ENCODE measurements around the gene LCE4A.

DNA sequence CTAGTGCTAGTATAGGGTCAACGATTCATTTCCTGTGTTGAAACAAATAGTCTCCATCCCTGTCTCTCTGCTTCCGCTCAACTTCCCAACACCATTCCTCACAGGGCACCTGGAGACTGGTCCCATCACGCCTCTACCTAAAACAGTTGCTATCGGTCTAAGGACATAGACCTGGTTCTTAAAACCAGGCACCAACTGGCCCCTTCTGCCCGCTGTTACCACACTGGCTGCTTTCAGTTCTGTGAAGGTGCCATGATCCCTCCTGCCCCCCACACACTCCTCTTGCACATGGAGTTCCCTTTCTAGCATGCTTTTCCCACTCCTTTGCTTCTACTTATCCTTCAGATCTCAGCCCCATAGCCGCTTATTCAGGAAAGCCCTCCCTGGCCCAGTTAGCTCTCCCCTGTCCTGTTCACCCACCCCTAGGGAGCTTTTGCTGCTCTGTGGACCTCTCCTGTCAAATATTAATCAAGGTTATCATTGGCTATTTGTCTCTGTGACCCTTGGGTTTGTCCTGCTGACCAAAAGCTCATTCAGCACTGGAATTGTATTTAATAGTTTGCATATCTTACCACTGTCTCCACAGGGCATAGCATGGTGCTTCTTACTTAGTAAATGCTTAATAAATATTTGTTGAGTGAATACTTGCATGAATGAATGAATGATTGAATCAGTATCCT is 37.9 kb downstream of the LCE4A start:
- TF ChIP-seq, protein P1, sequence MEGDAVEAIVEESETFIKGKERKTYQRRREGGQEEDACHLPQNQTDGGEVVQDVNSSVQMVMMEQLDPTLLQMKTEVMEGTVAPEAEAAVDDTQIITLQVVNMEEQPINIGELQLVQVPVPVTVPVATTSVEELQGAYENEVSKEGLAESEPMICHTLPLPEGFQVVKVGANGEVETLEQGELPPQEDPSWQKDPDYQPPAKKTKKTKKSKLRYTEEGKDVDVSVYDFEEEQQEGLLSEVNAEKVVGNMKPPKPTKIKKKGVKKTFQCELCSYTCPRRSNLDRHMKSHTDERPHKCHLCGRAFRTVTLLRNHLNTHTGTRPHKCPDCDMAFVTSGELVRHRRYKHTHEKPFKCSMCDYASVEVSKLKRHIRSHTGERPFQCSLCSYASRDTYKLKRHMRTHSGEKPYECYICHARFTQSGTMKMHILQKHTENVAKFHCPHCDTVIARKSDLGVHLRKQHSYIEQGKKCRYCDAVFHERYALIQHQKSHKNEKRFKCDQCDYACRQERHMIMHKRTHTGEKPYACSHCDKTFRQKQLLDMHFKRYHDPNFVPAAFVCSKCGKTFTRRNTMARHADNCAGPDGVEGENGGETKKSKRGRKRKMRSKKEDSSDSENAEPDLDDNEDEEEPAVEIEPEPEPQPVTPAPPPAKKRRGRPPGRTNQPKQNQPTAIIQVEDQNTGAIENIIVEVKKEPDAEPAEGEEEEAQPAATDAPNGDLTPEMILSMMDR (conservative IDR thresholded peaks at IDR 0.05) = no peak
- TF ChIP-seq EZH2 (IDR thresholded peaks at IDR 0.05; ENCODE audit: low read depth) = no peak

Measured in PC-9 (cell line).